Activated T-helper 17 cell treated with anti-CD3 and anti-CD28 coated beads, Interleukin-2, amount 50 U/mL, for 72 hours (primary cell): Measurements from ENCODE around the gene TTC1. TPM values are rescaled to one million over a fixed set of nuclear protein-coding genes. Genes with fewer than 3 reads are reported as not detected.

Experiments used
- ATAC-seq: fragments of 150-1000 bp; cut with Tn5 transposase; replicated peaks from 2 replicates; pipeline ENCODE4 v1.10.0; 2021; ENCODE audit warnings: mild to moderate bottlenecking, moderate library complexity
- H3K27ac Mint-ChIP-seq: one replicate; pipeline ENCODE4 v1.8.0; 2022; ENCODE audit warnings: mixed read lengths
- H3K27me3 Mint-ChIP-seq: one replicate; pipeline ENCODE4 v1.8.0; 2022; ENCODE audit warnings: mixed read lengths
- H3K36me3 Mint-ChIP-seq: one replicate; pipeline ENCODE4 v1.8.0; 2022; ENCODE audit warnings: low read depth, mild to moderate bottlenecking, mixed read lengths
- H3K4me1 Mint-ChIP-seq: one replicate; pipeline ENCODE4 v1.8.0; 2022; ENCODE audit warnings: mixed read lengths
- H3K4me3 Mint-ChIP-seq: one replicate; pipeline ENCODE4 v1.8.0; 2022; ENCODE audit warnings: mild to moderate bottlenecking, mixed read lengths
- H3K9me3 Mint-ChIP-seq: one replicate; pipeline ENCODE4 v1.8.0; 2022; ENCODE audit warnings: mixed read lengths
- total RNA-seq, 2 donors: library from RNA; stranded (reverse); gene quantifications; one replicate each; pipeline ENCODE4 v1.2.3, GENCODE V29; 2022

TTC1 gene
- total RNA-seq, 2 donors from 2014 or later = 46.9 to 56.4 TPM

DNA sequence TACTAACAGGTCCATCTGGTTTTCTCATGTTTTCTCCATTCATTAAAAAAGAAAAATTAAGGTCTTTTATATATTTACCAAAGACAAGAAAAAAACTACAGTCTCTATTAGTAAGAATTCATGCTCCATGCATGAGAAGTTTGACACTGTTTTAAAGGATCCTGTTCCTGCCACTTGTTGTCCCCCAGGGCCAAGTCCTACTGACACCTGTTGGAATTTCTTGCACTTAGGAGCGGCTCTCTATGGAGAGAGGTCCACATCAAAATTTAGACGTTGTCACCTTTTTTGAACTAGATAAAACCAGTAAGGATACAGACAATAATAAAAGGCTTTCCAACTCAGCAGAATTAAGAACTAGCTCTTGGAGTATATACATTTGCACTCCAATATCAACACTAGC, 68.1 kb downstream of the TTC1 start:
- Mint-ChIP-seq H3K4me1 (no peaks in the 10 kb centered on the region), H3K9me3 (no peaks in the 10 kb centered on the region), H3K27ac (no peak overlapping the region), H3K27me3 (no peaks in the 10 kb centered on the region), H3K36me3 (peaks cover 23% of the 10 kb centered on the region), H3K4me3 (no peak overlapping the region)
- no peak for ATAC-seq

DNA sequence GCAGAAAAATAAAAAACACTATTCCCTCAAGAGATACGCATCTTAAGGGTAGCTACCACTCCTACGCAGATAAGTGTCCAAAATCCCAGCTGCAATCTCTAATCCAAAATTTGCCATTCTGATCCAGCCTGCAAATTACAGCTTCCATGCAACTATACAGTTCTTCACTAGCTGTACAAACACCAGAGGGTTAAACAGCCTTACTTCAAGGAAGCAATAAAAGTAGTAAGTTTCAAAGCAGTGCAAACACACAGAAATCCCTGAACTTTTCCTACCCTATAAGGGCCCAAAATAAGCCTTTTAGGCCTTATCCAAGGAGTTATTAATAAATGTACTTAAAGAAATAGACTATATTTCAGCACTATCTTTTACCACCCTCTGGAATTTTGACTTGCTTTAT, 70.8 kb downstream of the TTC1 start:
- H3K36me3 Mint-ChIP-seq = peaks cover 23% of the 10 kb centered on the region
- H3K27ac Mint-ChIP-seq = no peak overlapping the region
- no peak overlapping the region for H3K4me3 Mint-ChIP-seq
- H3K27me3 Mint-ChIP-seq = no peaks in the 10 kb centered on the region
- H3K4me1 Mint-ChIP-seq = no peaks in the 10 kb centered on the region
- H3K9me3 Mint-ChIP-seq = no peaks in the 10 kb centered on the region
- no peak for ATAC-seq

DNA sequence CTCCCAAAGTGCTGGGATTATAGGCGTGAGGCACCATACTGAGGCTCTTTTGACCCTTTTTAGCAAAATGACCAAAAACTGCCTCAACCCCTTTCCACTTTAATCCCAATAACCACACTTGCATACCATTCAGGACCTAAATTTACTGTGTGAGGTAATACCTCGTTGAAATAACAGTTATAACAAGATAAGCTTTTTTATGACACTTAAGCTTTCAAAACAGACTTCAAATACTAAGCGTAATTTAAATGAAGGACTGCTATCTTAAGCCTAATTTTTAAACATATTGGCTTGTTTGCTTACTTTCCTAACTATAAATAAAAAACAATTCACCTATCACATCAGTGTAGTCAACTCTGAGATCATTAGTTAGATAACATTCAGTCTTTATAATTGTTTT, 72.6 kb downstream of the TTC1 start:
- Mint-ChIP-seq H3K4me1 (no peaks in the 10 kb centered on the region), H3K27me3 (no peaks in the 10 kb centered on the region), H3K4me3 (no peak overlapping the region), H3K9me3 (no peaks in the 10 kb centered on the region), H3K27ac (no peak overlapping the region), H3K36me3 (peaks cover 23% of the 10 kb centered on the region)
- no peak for ATAC-seq

DNA sequence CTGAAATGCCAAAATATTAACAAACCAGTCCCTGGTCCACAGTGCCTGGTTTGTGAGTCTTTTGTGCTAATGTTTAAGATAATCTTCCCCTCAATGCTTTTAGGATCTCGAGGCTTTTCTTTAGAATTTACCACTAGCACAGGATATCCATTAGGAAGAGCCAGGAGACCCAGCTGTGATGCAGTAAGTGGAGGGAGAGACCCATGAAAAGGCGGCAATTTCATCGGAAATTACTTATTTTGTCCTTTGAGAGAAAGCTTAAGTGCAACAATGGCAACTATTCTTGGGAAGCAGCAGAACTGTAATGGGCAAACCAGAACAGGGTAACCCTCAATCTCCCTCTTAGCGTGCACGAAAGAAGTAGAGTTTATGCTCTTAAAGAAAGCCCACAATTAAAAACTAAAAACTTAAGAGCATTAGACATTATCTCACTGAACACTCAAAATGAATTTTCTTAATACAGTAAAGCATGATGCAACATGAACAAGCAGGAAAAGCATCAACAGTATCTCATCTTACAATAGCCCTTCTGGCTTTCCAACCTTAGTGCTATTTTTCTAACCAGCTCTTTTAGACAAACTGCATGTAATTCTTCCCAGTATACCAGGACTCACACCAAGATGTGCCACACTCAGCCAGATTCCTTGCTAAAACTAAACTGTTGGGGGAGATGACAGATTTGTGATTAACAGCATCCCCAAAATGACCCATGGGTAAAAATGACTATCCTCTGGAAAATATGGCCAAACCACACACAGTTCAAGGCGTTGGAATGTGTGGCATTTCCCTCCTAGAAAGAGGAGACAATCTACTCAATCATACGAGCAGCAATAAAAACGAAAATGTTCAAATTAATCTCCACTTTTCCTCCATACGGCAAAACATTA, 73.9 kb downstream of the TTC1 start:
- Mint-ChIP-seq H3K4me1 (no peaks in the 10 kb centered on the region), H3K27me3 (no peaks in the 10 kb centered on the region), H3K36me3 (peaks cover 12% of the 10 kb centered on the region), H3K9me3 (no peaks in the 10 kb centered on the region), H3K4me3 (no peak overlapping the region), H3K27ac (no peak overlapping the region)
- ATAC-seq = no peak

DNA sequence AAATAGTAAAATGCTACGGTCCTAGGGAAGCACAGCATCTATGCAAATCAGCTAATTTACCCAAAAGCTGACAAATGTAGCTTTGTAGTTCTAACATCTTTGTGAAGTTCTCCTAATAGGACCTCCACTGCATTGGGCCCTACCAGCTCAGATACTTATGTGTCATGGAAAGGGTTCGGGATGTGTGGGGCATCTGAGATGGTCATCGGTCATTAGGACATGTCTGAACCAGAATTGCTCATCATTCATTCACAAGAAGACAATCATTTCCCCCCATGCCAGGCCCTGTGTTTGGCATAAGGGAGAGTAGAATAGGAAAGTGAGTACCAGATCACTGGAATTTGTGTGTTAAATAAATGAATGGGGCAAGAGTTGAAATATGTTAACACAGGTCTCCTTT, 74.6 kb downstream of the TTC1 start:
- Mint-ChIP-seq H3K4me1 (no peaks in the 10 kb centered on the region), H3K36me3 (peaks cover 9% of the 10 kb centered on the region), H3K27ac (no peak overlapping the region), H3K27me3 (no peaks in the 10 kb centered on the region), H3K9me3 (no peaks in the 10 kb centered on the region), H3K4me3 (no peak overlapping the region)
- ATAC-seq = no peak

DNA sequence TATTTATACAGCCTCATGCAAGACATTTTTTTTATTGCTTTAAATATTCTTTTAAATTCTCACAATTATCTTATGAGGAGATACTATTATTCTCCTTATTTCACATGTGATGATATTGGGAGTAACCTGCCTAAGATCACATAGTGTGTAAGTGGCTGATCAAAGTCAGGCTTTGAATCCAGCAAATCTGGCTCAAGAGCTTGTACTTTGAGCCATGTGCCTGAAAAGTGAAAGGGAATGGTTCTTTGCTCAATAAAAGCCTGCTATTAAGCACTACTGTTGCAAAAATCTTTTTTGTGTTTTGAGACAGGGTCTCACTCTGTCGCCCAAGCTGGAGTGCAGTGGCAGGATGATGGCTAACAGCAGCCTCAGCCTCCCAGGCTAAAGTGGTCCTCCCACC, 75.2 kb downstream of the TTC1 start:
- H3K4me3 Mint-ChIP-seq = no peak overlapping the region
- no peak for ATAC-seq
- no peaks in the 10 kb centered on the region for H3K9me3 Mint-ChIP-seq
- H3K27ac Mint-ChIP-seq = no peak overlapping the region
- H3K27me3 Mint-ChIP-seq = no peaks in the 10 kb centered on the region
- H3K4me1 Mint-ChIP-seq = no peaks in the 10 kb centered on the region
- peaks cover 3% of the 10 kb centered on the region for H3K36me3 Mint-ChIP-seq

DNA sequence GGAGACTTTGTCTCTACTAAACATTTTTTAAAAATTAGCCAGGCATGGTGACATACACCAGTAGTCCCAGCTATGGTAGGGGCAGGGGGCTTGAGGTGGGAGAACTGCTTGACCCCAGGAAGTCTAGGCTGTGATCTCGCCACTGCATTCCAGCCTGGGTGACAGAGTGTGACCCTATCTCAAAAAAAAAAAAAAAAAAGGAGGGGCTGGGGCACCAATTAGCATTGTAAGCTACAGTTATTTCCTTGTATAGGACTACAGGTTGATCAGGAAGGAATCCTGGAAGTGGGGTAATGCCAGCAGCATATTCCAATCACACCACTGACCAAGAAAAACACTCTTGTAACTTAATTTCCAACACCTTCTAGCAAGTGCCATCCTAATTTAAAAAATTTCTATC, 78.3 kb downstream of the TTC1 start:
- Mint-ChIP-seq H3K36me3 (peaks cover 18% of the 10 kb centered on the region), H3K4me1 (no peaks in the 10 kb centered on the region), H3K27me3 (no peaks in the 10 kb centered on the region), H3K9me3 (no peaks in the 10 kb centered on the region), H3K4me3 (no peak overlapping the region), H3K27ac (no peak overlapping the region)
- no peak for ATAC-seq

DNA sequence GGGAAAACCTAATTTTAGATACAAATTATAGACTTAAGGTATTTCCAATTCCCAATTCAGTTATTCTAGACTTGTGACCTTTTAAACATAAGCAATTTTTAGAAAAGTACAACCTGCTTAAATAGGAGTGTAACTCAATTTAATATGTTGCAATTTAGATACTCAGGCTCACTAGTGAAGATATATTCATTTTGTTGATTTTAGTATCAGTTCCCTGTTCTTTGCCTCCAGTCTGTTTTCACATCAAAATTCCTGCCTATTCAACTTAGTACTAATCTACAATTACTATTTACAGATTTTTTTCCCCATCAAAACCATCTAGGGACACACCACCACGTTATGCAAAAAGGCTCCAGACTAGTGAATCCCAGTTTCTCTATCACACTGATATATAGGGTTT, 79.9 kb downstream of the TTC1 start:
- Mint-ChIP-seq H3K4me3 (no peak overlapping the region), H3K4me1 (peaks cover 7% of the 10 kb centered on the region), H3K9me3 (no peaks in the 10 kb centered on the region), H3K27ac (no peak overlapping the region), H3K36me3 (peaks cover 34% of the 10 kb centered on the region), H3K27me3 (no peaks in the 10 kb centered on the region)
- no peak for ATAC-seq

DNA sequence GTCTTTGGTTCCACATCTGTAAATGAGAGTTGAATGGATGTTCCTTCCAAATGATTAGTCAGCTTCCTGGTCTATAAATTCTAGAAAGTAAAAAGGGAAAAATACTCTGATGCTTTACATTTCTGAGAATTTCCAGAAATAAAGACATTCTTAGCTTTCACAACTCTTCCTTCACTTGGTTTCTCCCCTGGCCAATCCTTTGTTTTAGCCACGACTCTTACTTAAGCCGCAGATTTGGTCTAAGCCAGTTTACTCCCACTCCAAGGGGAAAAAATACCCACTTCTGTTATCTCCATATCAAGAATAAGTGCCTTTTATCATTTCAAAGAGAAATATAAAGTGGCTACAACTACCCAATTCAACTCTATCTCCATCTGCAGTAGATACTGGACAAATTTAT, 80.6 kb downstream of the TTC1 start:
- Mint-ChIP-seq H3K27ac (no peak overlapping the region), H3K36me3 (peaks cover 41% of the 10 kb centered on the region), H3K27me3 (no peaks in the 10 kb centered on the region), H3K4me1 (peaks cover 12% of the 10 kb centered on the region), H3K9me3 (no peaks in the 10 kb centered on the region), H3K4me3 (no peak overlapping the region)
- ATAC-seq = no peak

DNA sequence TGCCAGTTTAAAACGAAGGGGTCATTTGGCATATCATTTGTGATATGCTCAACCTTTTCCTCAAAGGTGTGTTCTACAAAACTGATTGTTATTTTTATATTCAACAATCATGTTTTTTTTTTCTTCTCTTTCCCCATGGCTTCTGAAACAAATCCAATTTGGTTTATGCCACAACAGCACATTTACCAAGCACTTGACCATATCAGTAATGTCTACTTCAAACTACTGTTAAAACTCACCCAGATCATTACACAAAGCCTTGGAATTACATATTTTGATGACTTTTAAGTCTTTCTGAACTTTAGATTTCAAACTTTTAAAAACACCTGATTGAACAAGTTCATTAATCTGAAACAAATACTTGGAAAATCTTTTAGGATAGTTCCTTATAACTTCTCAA, 81.1 kb downstream of the TTC1 start:
- Mint-ChIP-seq H3K4me1 (peaks cover 12% of the 10 kb centered on the region), H3K27ac (no peak overlapping the region), H3K4me3 (no peak overlapping the region), H3K9me3 (no peaks in the 10 kb centered on the region), H3K36me3 (peaks cover 47% of the 10 kb centered on the region), H3K27me3 (no peaks in the 10 kb centered on the region)
- no peak for ATAC-seq

DNA sequence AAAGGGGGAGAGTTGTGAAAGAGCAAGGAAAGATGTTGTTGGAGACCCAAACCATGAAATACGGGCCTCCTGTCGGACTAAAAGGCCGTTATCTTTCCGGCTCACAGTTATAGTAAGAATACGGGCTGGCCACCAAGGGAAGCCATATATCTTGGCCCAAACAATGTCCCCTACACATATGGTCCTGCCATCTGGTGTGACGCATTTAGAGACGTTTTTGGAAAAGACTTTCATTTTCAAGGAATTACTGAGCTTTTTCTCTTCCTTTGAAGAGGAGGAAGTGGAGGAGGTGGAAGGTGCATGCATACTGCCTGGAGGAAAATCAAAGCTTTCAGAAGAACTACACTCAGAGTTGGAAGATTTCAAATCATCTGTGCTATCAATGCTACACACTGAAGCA, 83.6 kb downstream of the TTC1 start:
- ATAC-seq = no peak
- Mint-ChIP-seq H3K27ac (no peak overlapping the region), H3K9me3 (no peaks in the 10 kb centered on the region), H3K27me3 (no peaks in the 10 kb centered on the region), H3K4me3 (no peak overlapping the region), H3K4me1 (peaks cover 12% of the 10 kb centered on the region), H3K36me3 (peaks cover 66% of the 10 kb centered on the region)

DNA sequence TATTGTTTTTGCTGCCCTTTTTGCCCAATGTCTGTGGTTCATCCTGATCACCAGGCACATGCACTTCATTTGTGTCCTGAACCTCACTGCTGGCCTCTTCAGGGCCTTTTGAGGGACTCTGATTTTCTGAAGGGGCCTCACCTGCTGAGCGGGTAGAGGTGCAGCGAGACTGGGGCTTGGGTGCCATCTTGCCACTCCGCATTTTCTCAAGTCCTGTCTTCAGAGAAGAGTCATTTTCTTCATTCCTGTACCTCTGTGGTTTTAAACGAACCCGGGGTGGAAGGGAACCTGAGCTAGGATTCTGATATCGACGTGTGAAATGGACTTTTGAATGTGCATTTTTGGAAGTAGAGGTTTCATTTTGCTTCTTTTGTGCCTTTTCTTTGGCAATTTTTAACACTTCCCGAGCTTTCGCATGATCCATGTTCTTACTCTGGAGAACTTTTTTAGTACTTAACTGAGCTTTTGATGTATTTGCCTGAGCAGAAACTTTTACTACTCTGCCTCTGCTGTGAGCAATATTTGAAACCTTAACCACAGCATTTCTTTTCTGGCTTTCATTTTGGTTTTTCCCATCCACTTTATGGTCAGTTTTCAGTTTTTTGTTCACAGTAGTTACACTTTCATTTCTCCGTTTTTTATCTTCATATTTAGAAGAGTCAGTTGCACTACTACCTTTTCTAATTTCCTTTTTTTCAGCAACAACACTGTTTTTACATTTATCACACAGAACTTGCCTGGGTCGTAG, 84.2 kb downstream of the TTC1 start:
- Mint-ChIP-seq H3K36me3 (peaks cover 70% of the 10 kb centered on the region), H3K4me1 (peaks cover 12% of the 10 kb centered on the region), H3K9me3 (no peaks in the 10 kb centered on the region), H3K27me3 (no peaks in the 10 kb centered on the region), H3K27ac (peak overlapping the region; percentile 66), H3K4me3 (no peak overlapping the region)
- no peak for ATAC-seq

DNA sequence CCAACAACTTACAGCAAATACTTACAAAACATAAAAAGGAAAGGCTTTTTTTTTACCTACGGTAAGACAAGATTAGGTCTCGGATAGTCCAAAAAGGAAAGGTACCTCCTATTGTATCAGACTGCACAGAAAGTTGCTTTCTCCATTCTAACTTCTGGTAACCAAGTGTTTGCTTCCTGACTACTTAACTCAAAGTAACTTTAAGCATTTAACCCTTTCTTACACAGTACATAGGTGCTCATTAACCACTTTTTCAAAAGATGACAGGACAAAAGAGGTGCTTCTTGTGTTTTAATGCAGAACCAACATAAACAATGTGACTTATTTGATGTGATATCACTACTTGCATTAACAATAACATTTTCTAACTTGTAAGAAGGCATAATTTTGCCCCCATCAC, 87.2 kb downstream of the TTC1 start:
- no peak for ATAC-seq

DNA sequence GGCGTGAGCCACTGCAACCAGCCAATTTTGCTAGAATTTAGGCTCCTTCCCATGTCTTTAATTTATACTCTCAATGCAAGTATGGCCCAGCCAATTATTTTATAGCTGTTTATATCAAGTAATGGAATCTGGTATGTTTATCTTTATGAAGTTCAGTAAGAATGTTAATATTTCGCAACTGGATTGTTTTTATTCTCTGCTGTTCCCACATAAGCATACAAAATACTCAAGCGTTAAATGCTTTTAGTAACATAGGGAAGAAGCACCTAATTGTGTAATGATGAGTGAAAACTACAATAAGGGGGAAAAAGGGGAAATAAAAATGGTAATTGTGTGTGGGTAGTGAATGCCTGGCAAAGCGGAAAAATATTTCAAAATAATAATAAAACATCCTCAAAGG, 89.1 kb downstream of the TTC1 start:
- Mint-ChIP-seq H3K27me3 (no peaks in the 10 kb centered on the region), H3K4me1 (peaks cover 12% of the 10 kb centered on the region), H3K27ac (no peak overlapping the region), H3K4me3 (no peak overlapping the region), H3K9me3 (no peaks in the 10 kb centered on the region), H3K36me3 (peaks cover 76% of the 10 kb centered on the region)
- ATAC-seq = no peak

More for the DNA sequence above, 87.2 kb downstream of the TTC1 start:
- Mint-ChIP-seq H3K27ac (no peak overlapping the region), H3K36me3 (peaks cover 72% of the 10 kb centered on the region), H3K4me1 (peaks cover 12% of the 10 kb centered on the region), H3K9me3 (no peaks in the 10 kb centered on the region), H3K4me3 (no peak overlapping the region), H3K27me3 (no peaks in the 10 kb centered on the region)

DNA sequence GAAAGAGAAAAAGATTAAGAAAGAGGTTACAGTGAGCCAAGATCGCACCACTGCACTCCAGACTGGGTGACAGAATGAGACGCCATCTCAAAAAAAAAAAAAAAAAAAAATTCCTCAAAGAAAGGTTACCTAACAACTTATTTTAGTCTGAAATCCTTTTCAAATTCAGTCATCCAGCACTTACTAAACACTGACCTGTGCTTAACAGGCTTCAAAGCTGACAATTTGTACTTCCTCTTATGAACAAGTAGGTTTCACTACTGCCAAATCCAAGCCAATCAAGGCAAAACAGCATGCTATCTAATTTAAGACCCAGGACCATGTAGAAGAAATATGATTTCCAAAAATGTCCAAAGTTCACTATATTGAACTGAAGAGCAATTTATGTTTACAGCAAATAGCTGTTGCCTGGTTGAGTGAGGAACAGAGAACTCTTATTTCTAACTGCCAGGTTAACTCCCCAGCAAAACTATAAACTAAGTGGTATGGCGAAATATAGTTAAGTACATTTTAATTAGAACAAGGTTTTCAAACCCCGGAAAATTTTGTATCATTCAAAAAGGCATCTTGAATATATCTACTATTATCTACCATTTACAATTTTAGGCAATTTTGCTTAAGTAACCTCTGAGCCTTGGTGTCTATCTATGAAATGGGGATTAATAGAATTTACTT, 96.9 kb downstream of the TTC1 start:
- Mint-ChIP-seq H3K27ac (peak overlapping the region; percentile 48), H3K9me3 (no peaks in the 10 kb centered on the region), H3K36me3 (peaks cover 83% of the 10 kb centered on the region), H3K4me1 (peaks cover 5% of the 10 kb centered on the region), H3K27me3 (no peaks in the 10 kb centered on the region), H3K4me3 (no peak overlapping the region)
- no peak for ATAC-seq
